NCI-H510A (cell line): Measurements from ENCODE around the gene PCDHA12.
"Not testable (repeated sequence)": the region's sequence is repeated elsewhere in the genome, so short reads cannot be mapped to it uniquely, and the experiment has no call there.

ENCODE experiments used
- DNase-seq: peaks from one replicate; lab custom pipeline; 2025; lab: John Stamatoyannopoulos, UW

PCDHA12 gene

DNA sequence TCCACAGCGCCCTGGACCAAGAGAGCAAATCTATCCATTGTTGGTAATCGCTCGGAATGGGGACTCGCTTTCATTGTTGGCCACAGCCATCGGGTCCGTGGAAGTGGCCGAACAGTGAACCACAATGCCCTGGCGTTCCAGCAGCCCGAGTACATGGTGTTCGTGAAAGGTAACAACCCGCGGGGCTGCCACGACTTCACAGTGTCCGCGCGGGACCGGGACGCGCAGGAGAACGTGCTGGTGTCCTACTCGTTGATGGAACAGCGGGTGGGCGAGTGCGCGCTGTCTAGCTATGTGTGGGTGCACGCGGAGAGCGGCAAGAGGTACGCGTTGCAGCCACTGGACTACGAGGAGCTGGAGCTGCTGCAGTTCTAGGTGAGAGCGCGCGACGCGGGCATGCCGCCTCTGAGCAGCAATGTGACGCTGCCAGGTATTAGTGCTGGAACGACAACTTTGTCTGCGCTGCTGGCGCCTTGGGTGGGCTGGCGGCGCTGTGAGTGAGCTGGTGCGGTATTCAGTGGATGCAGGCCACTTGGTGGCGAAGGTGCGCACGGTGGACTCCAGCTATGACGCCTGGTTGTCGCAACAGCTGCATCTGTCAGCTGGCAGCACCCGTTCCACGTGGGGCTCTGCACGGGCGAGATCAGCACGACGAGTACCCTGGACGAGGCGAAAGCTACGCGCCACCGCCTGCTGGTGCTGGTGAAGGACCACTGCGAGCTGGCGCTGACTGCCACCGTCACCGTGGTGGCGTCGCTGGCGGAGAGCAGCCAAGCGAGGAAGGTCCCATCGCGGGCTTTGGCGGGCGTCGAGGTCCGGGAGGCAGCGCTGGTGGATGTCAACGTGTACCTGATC is 12.4 kb upstream of the PCDHA12 start:
- DNase-seq: no peak

DNA sequence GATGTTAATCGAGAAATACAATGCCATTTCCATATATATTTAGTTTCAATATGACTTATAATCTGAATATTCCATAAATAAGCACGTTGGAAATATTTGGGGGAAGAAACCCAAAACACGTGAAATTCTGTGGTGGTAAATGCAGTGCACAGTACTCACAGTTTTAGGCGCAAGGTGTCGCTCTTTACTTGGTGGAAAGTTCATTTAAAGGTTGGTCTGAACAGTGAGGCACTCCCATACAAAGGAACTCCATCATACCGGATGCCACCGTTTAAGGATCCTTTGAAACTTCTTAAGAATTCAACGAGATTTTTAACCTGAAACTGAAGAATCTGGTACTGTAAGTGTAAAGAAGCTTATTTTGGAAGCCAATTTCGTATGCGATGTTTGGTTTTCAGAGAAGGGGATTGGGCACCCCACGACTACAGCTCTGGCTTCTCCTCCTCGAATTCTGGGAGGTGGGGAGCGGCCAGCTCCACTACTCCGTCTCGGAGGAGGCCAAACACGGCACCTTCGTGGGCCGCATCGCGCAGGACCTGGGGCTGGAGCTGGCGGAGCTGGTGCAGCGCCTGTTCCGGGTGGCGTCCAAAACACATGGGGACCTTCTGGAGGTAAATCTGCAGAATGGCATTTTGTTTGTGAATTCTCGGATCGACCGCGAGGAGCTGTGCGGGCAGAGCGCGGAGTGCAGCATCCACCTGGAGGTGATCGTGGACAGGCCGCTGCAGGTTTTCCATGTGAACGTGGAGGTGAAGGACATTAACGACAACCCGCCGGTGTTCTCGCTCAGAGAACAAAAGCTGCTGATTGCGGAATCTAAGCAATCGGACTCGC is 6.2 kb upstream of the PCDHA12 start, which contains the start of gene PCDHA11:
Gene PCDHA11 (plus strand): TSS at position 237 of the 834 bp plus-strand sequence. CDS start 147 bp downstream, at position 384.
- no peak for DNase-seq

DNA sequence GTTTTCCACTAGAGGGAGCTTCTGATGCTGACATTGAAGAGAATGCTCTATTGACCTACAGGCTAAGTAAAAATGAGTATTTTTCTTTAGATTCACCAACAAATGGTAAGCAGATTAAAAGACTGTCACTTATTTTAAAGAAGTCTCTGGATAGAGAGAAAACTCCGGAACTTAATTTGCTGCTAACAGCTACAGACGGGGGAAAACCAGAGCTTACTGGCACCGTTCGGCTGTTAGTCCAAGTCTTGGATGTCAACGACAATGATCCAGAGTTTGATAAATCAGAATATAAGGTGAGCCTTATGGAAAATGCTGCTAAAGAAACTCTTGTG is 5.6 kb upstream of the PCDHA12 start:
- no peak for DNase-seq

DNA sequence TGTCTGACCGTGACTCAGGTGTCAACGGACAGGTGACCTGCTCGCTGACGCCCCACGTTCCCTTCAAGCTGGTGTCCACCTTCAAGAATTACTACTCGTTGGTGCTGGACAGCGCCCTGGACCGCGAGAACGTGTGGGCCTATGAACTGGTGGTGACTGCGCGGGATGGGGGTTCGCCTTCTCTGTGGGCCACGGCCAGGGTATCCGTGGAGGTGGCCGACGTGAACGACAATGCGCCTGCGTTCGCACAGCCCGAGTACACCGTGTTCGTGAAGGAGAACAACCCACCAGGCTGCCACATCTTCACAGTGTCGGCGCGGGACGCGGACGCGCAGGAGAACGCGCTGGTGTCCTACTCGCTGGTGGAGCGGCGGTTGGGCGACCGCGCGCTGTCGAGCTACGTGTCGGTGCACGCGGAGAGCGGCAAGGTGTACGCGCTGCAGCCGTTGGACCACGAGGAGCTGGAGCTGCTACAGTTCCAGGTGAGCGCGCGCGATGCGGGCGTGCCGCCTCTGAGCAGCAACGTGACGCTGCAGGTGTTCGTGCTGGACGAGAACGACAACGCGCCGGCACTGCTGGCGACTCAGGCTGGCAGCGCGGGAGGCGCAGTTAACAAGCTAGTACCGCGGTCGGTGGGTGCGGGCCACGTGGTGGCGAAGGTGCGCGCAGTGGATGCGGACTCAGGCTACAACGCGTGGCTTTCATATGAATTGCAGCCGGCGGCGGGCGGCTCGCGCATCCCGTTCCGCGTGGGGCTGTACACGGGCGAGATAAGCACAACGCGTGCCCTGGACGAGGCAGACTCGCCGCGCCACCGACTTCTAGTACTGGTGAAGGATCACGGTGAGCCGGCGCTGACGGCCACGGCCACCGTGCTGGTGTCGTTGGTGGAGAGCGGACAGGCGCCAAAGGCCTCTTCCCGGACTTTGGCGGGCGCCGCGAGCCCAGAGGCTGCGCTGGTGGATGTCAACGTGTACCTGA is 4.6 kb upstream of the PCDHA12 start:
- DNase-seq: no peak

DNA sequence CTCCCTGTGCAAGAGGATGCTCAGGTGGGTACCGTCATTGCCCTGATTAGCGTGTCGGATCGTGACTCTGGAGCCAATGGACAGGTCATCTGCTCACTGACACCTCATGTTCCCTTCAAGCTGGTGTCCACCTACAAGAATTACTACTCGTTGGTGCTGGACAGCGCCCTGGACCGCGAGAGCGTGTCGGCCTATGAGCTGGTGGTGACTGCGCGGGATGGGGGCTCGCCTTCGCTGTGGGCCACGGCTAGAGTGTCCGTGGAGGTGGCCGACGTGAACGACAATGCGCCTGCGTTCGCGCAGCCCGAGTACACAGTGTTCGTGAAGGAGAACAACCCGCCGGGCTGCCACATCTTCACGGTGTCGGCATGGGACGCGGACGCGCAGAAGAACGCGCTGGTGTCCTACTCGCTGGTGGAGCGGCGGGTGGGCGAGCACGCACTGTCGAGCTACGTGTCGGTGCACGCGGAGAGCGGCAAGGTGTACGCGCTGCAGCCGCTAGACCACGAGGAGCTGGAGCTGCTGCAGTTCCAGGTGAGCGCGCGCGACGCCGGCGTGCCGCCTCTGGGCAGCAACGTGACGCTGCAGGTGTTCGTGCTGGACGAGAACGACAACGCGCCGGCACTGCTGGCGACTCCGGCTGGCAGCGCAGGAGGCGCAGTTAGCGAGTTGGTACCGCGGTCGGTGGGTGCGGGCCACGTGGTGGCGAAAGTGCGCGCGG is 1.6 kb downstream of the PCDHA12 start:
- not testable (repeated sequence) for DNase-seq

DNA sequence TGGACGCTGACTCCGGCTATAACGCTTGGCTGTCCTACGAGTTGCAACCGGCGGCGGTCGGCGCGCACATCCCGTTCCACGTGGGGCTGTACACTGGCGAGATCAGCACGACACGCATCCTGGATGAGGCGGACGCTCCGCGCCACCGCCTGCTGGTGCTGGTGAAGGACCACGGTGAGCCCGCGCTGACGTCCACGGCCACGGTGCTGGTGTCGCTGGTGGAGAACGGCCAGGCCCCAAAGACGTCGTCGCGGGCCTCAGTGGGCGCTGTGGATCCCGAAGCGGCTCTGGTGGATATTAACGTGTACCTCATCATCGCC is 2.1 kb downstream of the PCDHA12 start:
- DNase-seq: no peak

DNA sequence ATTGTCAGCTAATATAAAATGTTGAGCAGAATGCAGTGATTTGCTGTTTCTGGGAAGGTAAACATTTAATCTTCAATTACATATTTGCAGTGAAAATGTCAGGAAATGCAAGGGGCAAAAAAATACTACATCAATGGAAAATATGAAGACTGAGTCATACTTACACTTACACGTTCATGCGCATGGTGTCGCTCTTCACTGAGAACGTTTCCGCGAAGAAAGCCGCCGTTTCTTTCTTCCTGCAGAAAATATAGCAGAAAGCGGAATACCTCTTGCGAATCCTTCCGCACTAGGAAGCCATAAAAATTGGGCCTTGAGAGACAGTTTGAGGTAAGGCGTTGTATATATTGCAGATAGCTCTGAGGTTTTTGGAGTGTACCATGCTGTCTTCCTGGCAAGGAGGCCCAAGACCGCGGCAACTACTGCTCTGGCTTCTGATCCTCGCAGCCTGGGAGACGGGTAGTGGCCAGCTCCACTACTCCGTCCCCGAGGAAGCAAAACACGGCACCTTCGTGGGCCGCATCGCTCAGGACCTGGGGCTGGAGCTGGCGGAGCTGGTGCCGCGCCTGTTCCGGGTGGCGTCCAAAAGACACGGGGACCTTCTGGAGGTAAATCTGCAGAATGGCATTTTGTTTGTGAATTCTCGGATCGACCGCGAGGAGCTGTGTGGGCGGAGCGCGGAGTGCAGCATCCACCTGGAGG is 6.9 kb downstream of the PCDHA12 start, which contains the start of gene PCDHA13:
Gene PCDHA13 (plus strand): TSS at position 236 of the 702 bp plus-strand sequence. CDS start 145 bp downstream, at position 381.
- DNase-seq: no peak

DNA sequence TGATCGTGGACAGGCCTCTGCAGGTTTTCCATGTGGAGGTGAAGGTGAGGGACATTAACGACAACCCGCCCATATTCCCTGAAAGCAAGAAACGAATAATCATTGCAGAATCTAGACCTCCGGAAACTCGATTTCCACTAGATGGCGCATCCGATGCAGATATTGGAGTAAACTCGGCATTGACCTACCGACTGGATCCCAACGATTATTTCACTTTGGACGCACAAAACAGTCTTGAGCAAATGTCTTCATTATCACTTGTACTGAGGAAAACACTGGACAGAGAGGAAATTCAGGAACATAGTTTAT is 7.4 kb downstream of the PCDHA12 start:
- no peak for DNase-seq

DNA sequence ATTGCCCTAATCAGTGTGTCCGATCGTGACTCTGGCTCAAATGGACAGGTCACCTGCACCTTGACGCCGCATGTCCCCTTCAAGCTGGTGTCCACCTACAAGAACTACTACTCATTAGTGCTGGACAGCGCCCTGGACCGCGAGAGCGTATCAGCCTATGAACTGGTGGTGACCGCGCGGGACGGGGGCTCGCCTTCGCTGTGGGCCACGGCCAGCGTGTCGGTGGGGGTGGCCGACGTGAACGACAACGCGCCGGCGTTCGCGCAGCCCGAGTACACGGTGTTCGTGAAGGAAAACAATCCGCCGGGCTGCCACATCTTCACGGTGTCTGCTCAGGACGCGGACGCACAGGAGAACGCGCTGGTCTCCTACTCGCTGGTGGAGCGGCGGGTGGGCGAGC is 8.3 kb downstream of the PCDHA12 start:
- DNase-seq: no peak

DNA sequence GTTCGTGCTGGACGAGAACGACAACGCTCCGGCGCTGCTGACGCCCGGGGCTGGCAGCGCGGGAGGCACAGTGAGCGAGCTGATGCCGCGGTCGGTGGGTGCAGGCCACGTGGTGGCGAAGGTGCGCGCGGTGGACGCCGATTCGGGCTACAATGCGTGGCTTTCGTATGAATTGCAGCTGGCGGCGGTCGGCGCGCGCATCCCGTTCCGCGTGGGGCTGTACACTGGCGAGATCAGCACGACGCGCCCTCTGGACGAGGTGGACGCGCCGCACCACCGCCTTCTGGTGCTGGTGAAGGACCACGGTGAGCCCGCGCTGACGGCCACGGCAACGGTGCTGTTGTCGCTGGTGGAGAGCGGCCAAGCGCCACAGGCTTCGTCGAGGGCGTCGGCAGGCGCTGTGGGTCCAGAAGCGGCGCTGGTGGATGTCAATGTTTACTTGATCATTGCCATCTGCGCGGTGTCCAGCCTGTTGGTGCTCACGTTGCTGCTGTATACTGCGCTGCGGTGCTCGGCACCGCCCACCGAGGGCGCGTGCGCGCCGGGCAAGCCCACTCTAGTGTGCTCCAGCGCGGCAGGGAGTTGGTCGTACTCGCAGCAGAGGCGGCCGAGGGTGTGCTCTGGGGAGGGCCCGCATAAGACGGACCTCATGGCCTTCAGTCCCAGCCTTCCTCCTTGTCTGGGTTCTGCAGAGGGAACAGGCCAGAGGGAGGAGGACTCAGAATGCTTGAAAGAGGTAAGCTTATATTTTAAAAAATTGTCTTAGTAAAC is 9.0 kb downstream of the PCDHA12 start:
- DNase-seq: no peak

DNA sequence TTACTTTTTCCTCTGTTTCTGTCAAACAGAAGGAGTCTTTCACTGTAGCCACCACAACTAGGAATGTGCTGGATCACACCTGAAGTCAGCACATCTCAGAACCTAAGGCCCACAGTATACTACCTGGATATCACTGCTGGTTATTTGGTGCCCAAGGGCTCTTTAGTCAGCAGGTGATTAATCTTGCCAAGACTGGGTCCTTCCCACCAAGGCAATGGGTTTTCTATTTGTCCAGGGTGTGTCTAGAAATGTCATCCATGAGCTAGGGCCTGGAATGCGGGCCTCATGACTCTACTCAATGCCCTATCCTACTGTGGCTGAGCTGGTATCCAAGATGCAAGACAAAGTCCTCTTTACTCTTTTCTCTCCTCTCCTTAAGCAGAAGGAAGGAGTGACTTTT is 41.2 kb downstream of the PCDHA12 start:
- no peak for DNase-seq

DNA sequence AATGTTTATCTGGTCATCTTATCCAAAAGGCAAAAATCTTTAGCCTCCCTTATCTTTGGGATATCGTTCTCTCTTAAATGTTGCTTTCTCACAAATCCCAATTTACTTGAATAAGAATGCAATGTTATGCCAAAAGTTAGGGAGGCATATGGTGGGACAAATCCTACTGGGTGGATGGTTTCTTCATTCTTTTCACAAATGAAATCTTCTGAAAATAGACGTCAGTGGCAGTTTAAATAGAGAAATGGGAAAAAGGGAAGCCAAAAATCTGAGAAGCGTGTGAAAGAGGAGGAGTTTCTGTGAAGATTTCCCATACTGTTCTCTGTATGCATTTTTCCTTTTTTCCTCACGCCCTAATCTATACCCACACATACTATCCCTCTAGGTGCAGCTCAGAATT is 48.5 kb downstream of the PCDHA12 start:
- DNase-seq: no peak

DNA sequence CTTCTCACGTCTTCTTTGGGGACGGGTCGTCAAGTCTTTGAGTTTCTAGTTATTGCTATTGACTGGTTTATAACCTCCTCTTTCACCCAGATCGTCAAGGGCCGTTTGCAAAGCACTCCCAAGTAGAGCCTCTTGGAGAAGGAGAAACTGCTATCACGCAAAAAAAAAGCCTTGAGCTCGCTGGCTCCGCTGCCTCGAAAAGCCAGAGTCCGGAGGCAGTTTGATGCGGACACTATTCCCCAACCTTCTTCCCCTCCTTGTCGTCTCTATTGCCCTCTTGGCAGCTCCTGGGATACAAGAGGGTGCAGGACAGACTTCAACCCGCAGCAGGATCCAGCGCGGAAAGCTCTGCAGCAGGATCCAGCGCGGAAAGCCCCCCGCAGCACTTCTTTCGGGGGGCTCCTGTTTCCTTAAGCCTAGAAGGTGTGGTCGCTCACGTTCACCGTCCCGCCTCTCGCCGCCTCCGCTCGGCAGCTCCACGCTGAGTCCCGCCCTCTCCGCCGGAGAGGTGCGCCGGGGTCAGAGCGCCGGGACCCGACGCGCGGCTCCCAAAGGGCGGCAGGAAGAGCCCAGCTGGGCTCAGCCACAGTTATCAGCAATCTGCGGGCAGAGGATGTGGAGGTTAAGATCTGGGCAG is 50.8 kb downstream of the PCDHA12 start, which contains the start of gene PCDHAC1:
Gene PCDHAC1 (plus strand): TSS at position 494 of the 637 bp plus-strand sequence. CDS start 594 bp downstream, outside the sequence.
- DNase-seq: peak; percentile 57

DNA sequence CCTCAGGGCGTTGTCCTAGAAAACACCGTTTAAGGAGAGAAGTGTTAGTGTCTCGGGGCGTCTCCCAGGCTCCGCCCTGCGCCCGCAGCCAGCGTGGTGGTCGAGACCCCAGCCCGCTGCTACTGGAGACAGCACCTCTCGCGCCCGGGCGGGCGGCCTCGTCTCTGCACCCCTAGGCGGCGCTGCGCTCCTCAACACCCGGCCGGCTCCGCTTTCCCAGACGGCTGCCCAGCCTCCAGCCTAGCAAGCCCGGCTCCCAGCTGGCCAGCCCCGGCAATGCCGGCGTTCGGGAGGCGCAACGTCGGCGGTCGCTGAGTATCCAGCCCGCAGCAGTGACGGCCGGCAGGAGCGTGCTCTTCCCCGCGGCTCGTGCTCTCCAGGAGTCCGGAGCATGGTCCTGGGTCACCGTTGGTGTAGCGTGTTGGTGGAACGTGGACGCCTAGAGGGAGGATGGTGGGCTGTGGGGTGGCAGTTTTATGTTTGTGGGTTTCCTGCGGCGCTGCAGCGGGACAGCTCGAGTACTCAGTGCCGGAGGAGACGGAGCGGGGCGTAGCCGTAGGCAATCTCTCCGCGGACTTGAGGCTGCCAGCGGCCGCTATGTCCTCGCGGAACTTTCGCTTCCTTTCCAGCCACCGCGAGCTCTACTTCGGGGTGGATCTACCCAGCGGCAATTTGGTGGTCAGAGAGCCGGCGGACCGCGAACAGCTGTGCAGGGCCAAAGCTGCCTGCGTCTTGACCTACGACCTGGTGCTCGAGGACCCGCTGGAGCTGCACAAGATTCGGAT is 51.5 kb downstream of the PCDHA12 start:
- DNase-seq: peak; percentile 62

DNA sequence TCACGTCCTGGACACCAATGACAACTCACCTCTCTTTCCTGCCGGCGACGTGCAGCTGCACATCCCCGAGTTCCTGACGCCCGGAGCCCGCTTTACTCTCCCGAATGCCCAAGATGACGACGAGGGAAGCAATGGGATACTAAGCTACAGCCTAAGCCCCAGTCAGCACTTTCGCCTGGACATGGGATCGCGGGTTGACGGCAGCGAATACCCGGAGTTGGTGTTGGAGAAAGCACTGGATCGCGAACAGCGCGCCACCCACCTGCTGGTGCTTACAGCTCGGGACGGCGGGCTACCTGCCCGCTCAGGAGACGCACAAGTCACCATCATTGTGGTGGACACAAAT is 52.1 kb downstream of the PCDHA12 start:
- no peak for DNase-seq
